Epithelial cell of esophagus (primary cell): ENCODE data around the gene GPC5.

ENCODE experiments used
- DNase-seq: peaks from one replicate; pipeline ENCODE4 v3.0.0; 2010; ENCODE audit warnings: low read depth
- H3K4me3 ChIP-seq: 2 replicates; pipeline ENCODE4 v1.5.1; 2011; ENCODE audit warnings: mild to moderate bottlenecking, low read length, control low read depth
- TF ChIP-seq, protein P1 (sequence below): IDR thresholded peaks from 2 replicates; pipeline ENCODE4 v1.5.1; 2011; ENCODE audit warnings: low read depth, mild to moderate bottlenecking, low read length, control low read depth, inconsistent platforms; ENCODE audit not compliant: insufficient read depth; ENCODE audit errors: missing control alignments

Gene GPC5

GRCh38 chr13:92804926-92805325 lies 1406.5 kb downstream of the GPC5 start:
- DNase-seq, result no peak
- TF ChIP-seq, protein P1, sequence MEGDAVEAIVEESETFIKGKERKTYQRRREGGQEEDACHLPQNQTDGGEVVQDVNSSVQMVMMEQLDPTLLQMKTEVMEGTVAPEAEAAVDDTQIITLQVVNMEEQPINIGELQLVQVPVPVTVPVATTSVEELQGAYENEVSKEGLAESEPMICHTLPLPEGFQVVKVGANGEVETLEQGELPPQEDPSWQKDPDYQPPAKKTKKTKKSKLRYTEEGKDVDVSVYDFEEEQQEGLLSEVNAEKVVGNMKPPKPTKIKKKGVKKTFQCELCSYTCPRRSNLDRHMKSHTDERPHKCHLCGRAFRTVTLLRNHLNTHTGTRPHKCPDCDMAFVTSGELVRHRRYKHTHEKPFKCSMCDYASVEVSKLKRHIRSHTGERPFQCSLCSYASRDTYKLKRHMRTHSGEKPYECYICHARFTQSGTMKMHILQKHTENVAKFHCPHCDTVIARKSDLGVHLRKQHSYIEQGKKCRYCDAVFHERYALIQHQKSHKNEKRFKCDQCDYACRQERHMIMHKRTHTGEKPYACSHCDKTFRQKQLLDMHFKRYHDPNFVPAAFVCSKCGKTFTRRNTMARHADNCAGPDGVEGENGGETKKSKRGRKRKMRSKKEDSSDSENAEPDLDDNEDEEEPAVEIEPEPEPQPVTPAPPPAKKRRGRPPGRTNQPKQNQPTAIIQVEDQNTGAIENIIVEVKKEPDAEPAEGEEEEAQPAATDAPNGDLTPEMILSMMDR, result no peak
- H3K4me3 ChIP-seq, result no peak overlapping the region

GRCh38 chr13:92805766-92806165 lies 1407.3 kb downstream of the GPC5 start:
- DNase-seq, result no peak
- TF ChIP-seq, protein P1, result no peak
- H3K4me3 ChIP-seq, result no peak overlapping the region

DNA sequence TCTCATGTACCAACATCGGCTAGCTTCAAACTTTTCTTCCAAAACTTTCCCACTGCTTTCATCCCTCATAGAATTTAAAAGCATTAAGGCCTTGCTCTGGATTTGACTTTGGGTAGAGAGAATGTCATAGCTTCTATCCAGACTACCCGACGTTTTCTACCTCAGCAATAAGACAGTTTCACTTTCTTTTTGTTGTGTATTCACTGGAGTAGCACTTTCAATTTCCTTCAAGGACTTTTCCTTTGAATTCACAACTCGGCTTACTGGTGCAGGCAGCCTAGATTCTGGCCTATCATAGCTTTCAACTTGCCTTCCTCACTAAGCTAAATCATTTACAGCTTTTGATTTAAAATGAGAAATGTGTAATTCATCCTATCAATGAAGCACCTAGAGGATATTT lies 1407.8 kb downstream of the GPC5 start:
- H3K4me3 ChIP-seq, result no peak overlapping the region
- no peak for DNase-seq
- TF ChIP-seq, protein P1, result no peak

DNA sequence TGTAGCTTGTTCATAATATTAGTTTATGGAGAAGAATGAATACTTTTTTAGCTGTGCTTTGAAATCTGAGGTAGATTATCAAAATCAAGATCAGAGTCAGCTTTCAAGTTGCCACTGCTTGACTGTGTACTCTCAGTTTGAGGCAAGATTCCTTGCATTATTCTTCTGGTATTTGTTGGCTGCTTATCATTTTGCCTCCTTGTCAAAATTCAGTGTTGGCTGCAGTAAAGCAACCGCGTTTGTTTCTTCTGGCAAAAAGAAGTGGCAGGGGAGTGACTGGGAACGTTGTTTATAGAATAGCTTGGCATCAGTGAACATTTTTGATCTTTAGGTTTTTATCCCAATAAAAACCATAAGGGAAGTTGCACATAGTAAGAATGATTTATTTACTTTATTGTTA lies 1408.9 kb downstream of the GPC5 start:
- TF ChIP-seq, protein P1, result no peak
- DNase-seq, result no peak
- H3K4me3 ChIP-seq, result no peak overlapping the region

DNA sequence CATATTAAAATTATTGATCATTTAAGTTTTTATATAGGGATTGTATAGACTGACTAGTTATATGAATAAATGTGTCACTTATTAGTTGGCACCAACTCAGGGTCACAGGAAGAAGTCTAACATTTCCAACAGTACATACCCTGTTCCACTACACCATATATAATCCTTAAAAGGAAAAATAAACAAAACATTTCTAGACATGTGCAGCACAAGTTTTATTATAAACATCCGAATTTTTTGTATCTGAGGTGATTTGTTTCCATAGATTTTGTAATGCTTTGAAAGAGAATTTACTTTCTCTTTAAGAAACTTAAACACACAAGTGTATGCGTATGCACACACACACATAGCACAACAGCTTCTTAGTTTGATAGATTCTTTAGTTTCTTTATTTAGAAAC lies 1409.5 kb downstream of the GPC5 start:
- H3K4me3 ChIP-seq, result no peak overlapping the region
- DNase-seq, result no peak
- TF ChIP-seq, protein P1, result no peak

- H3K4me3 ChIP-seq, result no peak overlapping the region
- TF ChIP-seq, protein P1, result no peak
- DNase-seq, result no peak
These were observed 1422.9 kb downstream of the GPC5 start for GRCh38 chr13:92821324-92821723.

GRCh38 chr13:92823059-92823458 lies 1424.6 kb downstream of the GPC5 start:
- no peak for DNase-seq
- H3K4me3 ChIP-seq, result no peak overlapping the region
- TF ChIP-seq, protein P1, result no peak
